MV-4-11 (cell line): Measurements from ENCODE around the gene SEC16B.
"Not testable (repeated sequence)": the region's sequence is repeated elsewhere in the genome, so short reads cannot be mapped to it uniquely, and the experiment has no call there.

ENCODE experiments used
- DNase-seq: peaks from one replicate; lab custom pipeline; 2025; lab: John Stamatoyannopoulos, UW

Gene SEC16B, protein sequence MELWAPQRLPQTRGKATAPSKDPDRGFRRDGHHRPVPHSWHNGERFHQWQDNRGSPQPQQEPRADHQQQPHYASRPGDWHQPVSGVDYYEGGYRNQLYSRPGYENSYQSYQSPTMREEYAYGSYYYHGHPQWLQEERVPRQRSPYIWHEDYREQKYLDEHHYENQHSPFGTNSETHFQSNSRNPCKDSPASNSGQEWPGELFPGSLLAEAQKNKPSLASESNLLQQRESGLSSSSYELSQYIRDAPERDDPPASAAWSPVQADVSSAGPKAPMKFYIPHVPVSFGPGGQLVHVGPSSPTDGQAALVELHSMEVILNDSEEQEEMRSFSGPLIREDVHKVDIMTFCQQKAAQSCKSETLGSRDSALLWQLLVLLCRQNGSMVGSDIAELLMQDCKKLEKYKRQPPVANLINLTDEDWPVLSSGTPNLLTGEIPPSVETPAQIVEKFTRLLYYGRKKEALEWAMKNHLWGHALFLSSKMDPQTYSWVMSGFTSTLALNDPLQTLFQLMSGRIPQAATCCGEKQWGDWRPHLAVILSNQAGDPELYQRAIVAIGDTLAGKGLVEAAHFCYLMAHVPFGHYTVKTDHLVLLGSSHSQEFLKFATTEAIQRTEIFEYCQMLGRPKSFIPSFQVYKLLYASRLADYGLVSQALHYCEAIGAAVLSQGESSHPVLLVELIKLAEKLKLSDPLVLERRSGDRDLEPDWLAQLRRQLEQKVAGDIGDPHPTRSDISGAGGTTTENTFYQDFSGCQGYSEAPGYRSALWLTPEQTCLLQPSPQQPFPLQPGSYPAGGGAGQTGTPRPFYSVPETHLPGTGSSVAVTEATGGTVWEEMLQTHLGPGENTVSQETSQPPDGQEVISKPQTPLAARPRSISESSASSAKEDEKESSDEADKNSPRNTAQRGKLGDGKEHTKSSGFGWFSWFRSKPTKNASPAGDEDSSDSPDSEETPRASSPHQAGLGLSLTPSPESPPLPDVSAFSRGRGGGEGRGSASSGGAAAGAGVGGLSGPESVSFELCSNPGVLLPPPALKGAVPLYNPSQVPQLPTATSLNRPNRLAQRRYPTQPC

DNA sequence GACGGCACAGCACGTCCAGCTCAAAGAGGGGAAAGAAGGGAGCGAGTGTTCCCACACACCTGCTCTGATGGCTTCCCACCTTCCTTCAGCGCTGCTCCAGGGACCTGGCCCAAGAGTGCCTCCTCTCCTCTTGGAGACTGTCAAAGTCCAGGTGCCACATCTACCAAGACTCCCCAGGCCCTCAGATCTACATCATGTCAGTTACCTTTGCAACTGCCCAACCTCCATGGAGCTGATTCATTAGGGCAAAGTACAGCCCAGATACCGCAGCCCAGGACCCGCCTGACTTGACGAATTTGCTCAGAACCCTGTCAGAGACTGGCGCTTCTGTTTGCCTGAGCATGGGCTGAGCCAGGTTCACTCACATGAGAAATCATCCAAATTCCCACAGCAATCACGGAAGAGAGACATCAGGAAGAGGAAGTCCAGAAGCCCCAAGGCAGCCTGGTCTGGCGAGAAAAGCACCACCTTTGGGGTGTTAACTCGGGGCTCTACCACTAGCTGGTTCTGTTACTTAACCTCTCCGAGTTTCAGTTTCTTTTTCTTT, at the start of gene SEC16B:
Gene SEC16B, minus strand, starts transcription at position 234 of the 547 bp plus-strand sequence. CDS start 2,077 bp downstream, outside the sequence.
- peak; percentile 37 for DNase-seq

DNA sequence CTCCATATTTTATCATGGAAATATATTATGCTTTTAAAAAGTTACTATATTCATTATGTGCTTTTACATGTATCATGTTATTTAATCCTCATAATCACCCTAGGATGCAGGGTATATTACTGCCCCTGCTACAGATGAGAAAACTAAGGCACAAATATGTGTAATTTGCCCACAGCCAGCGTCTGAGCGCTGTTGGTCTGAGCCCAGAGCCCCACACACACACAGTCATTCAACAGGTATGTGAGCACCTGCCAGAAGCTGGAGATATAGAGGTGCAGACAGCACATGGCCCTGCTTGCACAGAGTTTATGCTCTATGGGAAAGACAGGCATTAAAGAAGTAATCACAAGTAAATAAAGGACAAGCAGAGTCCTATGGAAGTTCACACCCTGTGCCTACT, 49.8 kb upstream of the SEC16B start:
- no peak for DNase-seq

DNA sequence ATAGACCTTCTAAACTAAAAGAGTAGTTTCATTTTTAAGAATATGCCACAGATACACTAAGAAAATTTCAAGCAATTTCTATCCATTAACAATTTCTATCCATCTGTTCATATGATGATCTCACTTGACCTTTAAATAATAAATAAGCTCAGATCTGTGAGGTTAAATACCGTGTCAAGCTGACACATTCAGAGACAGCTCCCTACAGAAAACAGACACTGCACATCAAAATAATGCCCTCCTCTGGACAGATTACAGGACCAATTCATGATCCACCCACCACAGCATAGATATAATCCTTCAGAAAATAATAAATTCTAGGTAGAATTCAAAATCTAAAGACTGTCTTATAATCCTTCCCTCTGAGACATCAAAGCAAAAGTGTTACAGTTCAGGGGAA, 49.4 kb upstream of the SEC16B start:
- DNase-seq: no peak

DNA sequence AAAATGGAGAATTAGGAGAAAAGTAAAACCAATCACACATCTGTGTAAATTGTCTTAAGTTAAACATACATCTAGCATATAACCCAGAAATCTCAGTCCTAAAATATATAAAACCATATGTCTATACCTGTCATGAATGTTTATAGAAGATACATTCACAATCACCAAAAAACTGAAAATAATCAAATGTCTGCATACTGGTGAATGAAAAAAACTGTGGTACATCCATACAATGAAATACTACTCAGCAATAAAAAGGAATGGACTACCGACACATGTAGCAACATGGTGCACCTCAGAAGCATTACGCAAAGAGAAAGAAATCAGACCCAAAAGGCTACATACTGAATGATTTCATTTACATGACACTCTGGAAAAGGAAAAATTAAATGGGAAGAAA, 47.7 kb upstream of the SEC16B start:
- no peak for DNase-seq

DNA sequence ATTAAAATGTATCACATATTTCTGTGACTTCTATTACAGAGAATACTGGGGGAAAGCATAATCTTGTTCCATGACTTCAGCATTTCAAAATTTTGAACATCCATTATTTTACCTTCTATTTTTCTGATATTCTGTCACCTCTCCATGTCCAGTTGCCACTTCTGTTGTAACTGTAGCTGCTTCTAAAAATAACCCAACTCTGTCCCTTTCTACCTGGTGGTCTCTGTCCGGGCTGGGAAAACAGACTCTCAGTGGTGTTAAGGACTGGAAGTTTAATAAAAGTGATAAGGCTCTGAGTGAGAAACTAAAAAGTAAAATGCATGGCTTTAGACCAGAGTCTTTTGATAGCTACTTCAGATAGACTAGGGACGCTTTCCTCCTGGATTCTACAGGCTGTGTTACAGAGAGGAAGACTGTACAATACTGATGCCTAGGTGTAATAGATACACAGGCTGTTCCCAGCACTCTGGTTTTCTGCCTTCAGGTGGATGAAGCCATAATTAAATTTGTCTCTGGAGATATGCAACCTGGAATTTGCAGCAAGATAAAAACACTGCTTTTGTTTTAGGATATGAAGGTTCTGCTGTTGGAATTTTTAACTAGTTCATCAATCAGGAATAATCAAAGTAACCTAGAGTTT, 42.1 kb upstream of the SEC16B start:
- no peak for DNase-seq

DNA sequence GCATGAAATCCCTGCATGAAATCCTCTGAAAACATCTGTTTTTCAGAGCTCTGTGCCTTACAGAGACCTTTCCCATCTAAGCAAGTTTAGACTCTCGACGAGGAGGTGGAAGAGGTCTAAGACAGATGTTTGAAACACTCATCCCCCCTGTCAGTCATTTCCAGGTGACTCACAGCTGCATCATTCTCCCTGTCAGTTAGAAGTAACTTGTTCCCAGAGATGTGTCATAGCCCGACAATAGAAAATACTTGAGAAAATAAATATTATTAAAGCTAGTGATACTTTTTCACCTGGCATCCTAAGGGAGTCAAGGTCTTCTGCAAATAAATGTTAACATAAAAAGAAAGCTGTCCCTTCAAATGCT, 41.6 kb upstream of the SEC16B start:
- DNase-seq: no peak

DNA sequence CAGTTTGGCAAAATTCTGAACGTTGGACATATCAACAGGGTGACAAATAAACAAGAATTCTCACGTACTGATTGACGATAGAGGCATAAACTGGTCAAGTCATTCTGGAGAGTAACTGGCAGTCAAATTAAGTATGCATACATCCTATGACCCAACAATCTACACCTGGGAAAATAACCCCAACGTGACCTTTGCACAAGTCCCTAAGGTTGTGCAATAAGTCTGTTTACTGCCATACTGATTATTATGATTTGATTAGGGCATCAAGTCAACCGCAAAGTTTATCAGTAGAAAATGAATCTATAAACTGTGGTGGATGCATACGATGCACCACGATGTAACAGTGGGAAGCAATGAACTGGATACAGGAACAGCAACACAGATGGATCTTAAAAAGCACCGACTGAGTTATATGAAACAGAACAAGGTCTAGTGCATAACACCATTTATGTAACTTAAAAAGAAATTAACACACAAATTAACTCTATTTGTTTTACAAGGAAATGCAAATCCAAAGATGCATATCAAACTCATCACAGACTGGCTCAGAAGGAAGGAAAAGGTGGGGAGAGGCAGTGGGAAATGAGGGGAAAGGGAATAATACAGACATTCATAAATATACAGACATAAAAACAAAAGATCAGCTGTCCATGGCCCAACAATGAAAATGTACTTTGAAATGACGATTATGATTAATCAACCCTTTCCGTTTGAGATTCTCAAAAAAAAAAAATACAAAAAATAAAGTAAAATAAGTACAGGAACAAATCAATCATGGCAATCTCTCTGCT, 41.0 kb upstream of the SEC16B start:
- no peak for DNase-seq

DNA sequence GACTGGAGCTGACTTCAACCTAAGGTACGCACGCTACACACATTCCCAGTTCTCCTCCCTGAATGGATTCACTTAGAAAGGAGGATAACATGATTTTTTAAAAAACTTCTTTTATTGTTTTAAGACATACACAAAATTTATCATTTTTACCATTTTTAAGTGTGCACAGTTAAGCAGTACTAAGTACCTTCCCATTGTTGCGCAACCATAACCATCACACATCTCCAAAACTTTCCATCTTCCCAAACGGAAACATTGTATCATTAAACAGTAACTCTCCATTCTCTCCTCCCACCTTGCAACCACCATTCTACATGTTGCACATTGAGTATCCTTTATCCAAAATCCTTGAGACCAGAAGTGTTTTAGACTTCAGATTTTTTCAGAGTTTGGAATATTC, 36.2 kb upstream of the SEC16B start:
- DNase-seq: no peak

DNA sequence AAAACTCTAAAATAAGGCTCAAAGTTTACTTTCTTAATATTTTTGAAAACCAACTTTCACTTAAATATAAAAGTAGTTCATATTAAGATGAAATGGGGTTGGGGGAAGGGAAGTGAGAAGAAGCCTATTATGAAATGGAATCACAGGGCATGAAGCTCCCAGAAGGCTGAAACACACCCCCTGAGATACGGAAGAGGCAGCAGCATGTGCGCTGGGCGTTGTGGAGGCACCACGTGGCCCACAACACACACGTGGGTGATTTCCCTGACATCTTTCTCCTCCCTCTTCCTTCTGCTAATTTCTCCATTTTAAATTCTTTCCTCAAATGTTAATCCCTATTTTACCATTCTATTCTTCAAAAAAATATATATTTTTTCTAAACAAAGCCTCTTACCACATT, 35.6 kb upstream of the SEC16B start:
- no peak for DNase-seq

DNA sequence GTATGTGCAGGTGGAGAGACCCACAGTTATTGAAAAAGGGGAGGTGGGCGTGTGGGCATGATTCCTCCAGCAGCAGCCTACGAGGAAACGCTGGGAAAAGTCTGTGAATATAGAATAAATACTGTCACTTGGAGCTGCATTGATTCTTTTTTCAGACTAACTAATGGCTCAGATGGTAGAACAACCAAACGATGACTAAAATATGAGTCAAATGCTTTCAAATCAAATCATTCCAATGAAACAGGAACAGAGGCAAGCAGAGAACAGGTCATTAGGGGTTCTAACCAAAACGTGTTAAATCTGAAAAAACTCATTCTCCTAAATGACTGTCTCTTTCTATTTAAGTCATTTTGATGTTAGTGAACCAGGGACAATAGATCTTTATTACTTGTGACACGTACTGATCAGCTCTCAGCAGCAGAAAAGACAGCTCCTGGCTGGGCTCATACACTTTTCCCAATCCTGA, 35.1 kb upstream of the SEC16B start:
- DNase-seq: no peak

DNA sequence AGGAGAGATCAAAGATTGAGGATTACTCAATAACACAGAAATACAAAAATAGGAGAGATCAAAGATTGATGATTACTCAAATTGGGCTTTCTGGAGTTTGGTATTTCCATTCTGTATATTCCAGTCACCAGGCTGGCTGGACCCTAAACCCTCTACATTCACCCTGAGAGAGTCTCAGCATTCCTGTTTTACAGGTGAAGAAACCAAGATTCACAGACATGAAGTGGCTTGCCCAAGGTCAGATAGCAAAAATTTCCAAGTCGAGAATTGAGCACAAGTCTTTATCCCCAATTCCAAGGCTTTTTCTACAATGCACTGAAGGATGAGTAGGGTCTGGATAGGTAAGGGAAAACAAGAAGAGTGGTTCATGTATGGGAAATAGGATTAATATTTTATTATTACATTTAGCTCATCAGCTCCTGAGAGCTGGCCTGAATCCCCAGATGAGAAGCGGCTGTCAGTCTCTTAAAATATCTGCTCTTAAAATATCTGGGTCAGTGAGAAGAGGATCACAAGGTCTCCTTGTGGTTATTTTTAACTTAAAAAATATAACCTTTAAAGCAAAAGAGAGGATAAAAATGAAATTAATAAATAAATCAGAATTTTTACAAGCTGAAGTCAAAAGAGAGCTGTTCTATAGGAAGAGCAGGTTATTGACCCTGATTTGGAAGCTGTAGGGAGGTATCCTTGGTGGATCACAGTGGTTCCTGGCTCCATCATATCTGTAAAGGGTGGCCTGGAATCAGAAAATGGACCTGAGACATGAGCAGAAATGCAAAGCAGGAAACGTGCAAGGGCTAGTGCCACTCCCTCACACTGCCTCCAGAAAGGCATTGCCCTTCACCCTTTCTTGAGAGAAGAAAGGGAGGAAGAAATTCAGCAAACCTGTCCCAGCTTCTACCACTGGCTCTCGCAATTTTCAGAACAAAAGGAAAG, 29.1 kb upstream of the SEC16B start:
- DNase-seq: no peak

DNA sequence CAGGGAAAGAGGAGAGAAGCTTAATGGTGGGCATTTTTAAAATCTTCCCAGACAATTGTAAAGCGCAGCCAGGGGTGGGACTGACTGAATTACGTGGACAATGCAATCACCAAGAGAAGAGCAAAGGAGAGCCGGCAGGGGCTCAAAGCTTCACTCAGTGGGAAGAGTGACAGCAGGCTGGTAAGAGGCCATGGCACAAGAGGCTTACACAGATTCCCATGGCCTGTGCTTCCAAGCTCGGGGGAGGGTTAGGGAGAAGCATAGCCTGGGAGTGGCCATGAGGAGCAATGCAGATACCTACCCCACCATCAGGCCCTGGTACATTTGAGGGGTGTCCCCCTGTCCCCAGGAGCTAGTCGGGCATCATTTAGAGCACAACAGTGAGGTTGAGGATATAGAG, 27.1 kb upstream of the SEC16B start:
- no peak for DNase-seq

DNA sequence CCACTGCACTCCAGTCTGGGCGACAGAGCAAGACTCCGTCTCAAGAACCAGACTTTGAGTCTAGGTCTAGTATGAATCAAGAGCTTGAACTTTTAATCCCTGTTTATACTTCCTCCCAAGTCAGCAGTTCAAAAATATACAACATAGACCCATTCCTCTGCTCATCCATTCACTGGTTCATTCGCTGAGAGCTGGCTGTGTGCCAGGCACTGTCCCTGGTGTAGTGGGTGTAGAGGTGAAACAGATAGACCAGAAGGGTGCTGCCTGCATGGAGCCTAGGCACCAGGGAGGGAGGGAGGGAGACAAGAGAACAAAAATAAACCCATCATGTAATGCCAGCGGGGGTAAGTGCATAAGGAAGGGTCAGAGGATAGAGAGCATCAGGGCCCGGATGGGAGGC, 25.5 kb upstream of the SEC16B start:
- DNase-seq: no peak

DNA sequence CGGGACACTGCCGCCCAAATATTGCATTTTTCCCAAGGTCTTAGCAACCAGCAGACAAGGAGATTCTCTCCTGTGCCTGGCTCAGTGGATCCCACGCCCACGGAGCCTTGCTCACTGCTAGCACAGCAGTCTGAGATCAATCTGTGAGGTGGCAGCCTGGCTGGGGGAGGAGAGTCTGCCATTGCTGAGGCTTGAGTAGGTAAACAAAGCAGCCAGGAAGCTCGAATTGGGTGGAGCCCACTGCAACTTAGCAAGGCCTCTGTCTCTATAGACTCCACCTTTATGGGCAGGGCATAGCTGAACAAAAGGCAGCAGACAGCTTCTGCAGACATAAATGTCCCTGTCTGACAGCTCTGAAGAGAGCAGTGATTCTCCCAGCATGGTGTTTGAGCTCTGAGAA, 16.4 kb upstream of the SEC16B start:
- not testable (repeated sequence) for DNase-seq

DNA sequence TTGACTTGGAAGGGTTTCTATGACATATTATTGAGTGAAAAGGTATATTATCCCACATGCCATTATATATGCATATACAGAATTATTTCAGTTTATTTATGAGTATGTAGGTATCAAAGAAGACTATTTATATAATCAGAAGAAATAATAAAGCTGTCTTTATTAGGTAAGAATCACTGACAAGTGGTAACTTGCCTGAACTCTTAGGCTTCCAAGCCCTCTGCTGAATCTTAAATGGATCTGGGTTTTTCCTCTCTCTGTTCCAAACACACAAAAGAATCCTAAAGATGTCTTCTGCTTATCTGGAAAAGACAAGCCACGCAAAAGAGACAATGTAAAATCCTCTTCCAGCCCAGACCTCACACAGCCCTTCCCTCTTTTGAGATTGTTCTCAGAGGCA, 14.9 kb upstream of the SEC16B start:
- no peak for DNase-seq

DNA sequence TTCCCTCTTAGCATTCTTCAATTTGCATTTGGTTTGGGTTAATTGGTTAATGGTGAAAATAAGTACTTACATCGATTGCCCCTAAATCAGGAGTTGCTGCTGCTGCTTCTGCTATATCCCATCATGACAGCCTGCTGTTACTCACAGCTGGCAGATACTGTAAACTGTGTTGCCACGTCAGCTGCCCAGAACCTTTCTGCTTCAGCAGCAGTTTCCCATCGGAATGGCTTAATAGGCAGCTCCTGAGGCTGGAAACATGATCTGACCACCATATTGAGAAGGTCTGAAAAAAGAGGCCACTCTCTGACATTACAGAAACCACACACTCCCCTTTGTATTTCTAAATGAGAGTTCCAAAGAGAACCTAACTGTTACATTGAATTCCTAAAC, 14.3 kb upstream of the SEC16B start:
- no peak for DNase-seq

DNA sequence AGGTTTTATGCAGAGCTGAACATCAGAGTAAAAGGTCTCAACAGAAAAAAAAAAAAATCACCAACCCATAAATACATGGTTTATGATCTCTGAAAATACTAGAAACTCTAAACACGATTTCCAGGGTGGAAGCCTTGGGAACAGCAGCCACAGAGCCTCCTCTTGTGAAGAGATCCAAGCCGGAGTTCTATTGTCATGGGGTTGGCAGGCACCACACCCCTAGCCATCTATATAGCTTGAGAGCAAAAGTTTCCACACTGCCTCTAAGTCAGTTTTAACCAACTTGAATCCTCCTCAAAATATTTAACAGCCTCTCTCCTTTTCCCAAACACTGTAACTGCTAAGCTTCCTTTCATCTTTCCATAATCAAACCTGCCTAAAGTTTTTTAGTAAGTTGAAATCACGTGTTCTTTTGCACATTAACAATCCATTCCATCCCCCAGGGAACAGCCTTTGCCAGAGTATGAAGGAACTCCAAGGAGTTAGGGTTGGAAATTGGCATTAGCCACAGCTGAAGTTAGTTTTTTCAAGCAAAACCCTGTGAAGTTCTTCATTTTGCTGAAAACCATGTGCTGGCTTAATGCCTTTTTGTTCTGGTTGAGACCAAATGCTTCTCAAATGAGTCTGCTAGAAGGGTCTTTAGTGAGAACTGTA, 13.8 kb upstream of the SEC16B start:
- no peak for DNase-seq

DNA sequence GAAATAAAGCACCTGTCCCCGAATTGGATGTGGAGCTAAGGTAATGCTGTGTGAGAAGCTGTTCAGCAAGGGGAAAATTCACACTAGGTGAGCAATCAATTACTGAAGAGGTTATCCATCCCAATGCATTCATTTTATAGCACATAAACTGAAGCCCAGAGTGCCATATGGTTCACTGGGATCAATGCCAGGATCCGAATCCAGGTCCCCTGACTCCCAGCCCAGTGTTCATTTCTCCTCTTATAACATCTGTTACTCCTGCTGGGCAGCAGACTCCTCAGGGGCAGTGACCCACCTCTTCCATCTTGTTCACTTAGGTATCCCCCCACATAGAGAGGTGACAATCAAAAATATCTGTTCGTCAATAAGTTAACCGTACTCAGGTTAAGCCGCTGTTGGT, 13.2 kb upstream of the SEC16B start:
- DNase-seq: no peak

DNA sequence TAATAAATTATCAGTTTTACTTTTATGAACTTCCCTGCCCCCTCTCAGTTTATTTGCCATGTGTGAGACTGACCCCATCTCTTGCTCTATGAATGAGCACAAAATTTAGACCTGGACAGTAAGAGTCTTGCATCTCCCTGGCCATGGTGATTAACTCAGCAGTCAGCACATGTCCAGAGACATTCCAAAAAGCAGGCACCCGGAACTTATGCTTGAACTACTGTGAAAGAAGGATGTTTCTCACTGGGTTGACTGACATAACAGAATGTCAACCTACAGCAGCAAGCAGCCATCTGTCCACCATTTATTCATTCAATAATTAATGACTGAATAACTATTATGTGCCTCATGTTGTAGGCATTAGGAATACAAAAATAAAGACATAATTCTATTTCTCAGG, 11.3 kb upstream of the SEC16B start:
- no peak for DNase-seq

DNA sequence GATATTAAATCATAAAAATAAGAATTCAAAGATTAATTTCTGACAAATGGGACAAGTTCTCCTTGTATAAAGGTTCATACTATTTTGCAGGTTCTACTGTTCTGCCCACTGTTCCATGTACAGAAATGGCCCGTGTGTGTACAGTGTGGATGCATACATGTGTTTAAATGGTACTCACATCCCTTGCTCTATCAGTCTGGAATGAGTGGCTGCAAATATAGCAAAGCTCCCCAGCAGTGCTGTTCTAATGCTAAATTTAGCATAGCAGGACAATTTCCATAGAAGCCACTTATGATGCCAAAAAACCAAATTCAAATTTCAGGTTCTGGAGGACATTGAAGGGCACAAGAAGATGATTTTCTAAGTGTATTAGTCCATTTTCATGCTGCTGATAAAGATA, 9.4 kb upstream of the SEC16B start:
- no peak for DNase-seq
